ACC112 (cell line): ENCODE measurements around the gene CAT.

Experiments used
- H2AFZ ChIP-seq: fragments of 200-600 bp; sonication (generic); one replicate; pipeline ENCODE4 v1.6.0; 2017; ENCODE audit warnings: antibody characterized with exemption, low read length; ENCODE audit not compliant: unreplicated experiment
- H3K27ac ChIP-seq: fragments of 200-600 bp; sonication (generic); 2 replicates; pipeline ENCODE4 v1.5.1; 2014; ENCODE audit warnings: low read depth, mild to moderate bottlenecking, antibody characterized with exemption, low read length, moderate library complexity
- H3K27me3 ChIP-seq: fragments of 200-600 bp; sonication (generic); 2 replicates; pipeline ENCODE4 v1.6.1; 2014; ENCODE audit warnings: mild to moderate bottlenecking, antibody characterized with exemption, low read length, moderate library complexity, mixed read lengths; ENCODE audit not compliant: insufficient read depth
- H3K36me3 ChIP-seq: fragments of 200-600 bp; sonication (generic); 2 replicates; pipeline ENCODE4 v1.6.1; 2016; ENCODE audit warnings: mild to moderate bottlenecking, antibody characterized with exemption, low read length, moderate library complexity, mixed read lengths; ENCODE audit not compliant: insufficient read depth
- H3K4me1 ChIP-seq: fragments of 200-600 bp; sonication (generic); one replicate; pipeline ENCODE4 v1.6.1; 2016; ENCODE audit warnings: low read length, mixed read lengths; ENCODE audit not compliant: insufficient read depth, unreplicated experiment, control insufficient read depth
- H3K4me3 ChIP-seq: fragments of 200-600 bp; sonication (generic); 2 replicates; pipeline ENCODE4 v1.5.1; 2014; ENCODE audit warnings: mild to moderate bottlenecking, low read depth, low read length
- H3K79me2 ChIP-seq: fragments of 200-600 bp; sonication (generic); one replicate; pipeline ENCODE4 v1.6.0; 2016; ENCODE audit warnings: low read length; ENCODE audit not compliant: control insufficient read depth, unreplicated experiment, insufficient read depth

The CAT gene

DNA sequence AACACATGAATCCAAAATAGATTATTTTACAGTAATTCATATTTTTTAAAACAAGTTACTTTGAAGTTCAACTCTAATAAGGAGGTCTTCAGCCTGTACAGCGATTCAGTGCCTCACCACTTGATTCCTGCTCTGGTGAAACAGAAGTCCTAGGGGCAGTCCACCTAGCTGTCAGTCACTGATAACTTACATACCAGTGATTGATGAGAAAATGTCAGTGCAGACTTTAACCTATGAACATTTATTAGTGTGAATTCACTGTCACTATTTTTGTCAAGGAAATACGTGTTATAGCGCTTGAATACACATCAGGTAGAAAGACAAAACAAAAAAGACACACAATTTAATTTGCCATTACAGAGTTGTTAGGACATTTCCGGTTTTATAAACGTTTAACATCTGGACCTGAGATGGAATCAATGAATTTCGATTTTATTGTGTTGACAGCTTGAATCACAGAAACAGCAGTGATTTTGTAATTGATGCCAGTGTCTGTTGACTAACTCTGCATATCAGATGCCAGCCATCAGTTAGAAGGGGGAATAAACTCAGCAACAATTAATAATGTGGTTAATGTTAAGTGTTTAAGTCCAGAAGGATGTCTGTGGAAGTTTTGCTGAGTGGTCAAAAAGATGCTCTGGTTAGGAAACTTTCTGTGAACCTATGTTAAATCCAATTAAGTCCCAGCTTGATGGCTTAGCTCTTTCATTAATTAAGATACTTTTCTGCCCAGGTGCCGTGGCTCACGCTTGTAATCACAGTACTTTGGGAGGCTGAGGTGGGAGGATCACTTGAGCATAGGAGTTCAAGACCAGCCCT, 40.3 kb downstream of the CAT start:
- Histone ChIP-seq H3K4me1 (peaks cover 6% of the 10 kb centered on the region), H3K79me2 (no peaks in the 10 kb centered on the region), H3K27me3 (no peaks in the 10 kb centered on the region; the same call in 1 of the 2 replicates), H3K36me3 (no peaks in the 10 kb centered on the region), H2AFZ (no peak overlapping the region), H3K4me3 (no peak overlapping the region), H3K27ac (no peak overlapping the region)

DNA sequence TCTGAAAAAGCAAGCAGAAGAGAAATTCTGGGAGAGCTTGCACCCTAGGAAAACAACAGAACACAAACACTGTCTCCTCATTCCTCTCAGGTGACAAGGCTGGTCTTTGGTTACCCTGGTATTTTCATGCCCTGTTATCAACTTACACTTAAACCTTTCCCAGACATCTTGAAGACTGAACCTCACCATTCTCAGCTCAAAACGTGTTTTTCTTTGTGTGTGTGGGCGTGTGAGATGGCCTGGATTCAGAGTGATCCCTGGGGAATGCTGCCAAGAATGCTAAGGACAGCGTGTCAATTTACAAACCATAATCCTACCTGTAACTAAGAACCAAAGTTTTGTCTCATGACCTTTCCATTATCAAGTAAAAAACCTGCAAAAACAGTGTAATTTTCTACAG, 41.6 kb downstream of the CAT start:
- Histone ChIP-seq H3K4me1 (peaks cover 6% of the 10 kb centered on the region), H2AFZ (no peak overlapping the region), H3K27me3 (no peaks in the 10 kb centered on the region; the same call in 1 of the 2 replicates), H3K79me2 (no peaks in the 10 kb centered on the region), H3K27ac (no peak overlapping the region), H3K36me3 (no peaks in the 10 kb centered on the region), H3K4me3 (no peak overlapping the region)

DNA sequence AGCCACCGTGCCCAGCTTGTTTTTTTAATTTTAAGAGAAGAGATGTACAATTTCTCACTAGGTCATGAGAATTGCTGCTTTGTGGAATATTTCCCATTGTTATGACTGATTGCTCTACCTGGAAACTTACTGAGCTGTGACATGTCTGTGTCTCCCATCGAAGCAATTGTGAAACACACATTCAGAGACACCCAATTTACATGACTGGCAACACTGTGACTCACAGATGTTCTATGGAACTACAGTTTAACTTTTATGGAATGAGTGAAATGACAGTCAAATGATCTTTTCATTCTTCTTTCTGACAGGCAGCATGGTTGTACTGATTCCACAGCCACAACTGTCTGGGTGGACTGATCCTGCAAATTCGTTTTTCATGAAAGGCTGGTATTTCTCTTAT, 42.6 kb downstream of the CAT start:
- no peaks in the 10 kb centered on the region for H3K36me3 ChIP-seq
- no peaks in the 10 kb centered on the region for H3K79me2 ChIP-seq
- H3K27ac ChIP-seq = no peak overlapping the region
- H3K4me3 ChIP-seq = no peak overlapping the region
- H3K27me3 ChIP-seq = no peaks in the 10 kb centered on the region; the same call in 1 of the 2 replicates
- no peak overlapping the region for H2AFZ ChIP-seq
- H3K4me1 ChIP-seq = peaks cover 6% of the 10 kb centered on the region

DNA sequence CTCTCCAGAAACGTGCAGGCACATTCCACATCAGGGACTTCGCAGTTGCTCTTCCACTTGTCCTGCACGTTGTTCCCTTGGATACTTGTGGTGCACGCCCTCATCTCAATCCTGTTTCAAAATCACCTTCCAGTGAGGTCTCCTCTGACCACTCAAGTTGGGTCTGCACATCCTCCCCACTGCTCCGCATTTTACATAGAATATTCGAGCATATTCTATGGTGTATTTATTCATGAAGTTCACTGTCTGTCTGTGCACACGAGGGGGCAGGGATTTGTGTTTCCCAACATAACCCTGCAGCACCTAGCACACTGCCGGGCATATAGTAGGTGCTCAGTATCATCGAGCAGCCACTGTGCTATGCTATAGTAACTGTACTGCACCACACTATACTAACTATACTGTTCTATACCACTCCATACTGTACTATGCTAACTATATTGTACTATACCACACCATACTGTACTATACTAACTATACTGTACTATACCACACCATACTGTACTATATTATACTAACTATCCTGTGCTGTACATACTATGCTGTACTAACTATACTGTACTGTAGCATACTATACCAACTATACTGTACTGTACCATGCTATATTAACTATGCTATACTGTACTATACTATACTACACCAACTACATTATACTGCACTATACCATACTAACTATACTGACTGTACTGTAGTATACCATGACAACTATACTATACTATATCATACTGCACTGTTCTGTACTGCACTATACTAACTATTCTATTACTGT, 44.6 kb downstream of the CAT start:
- Histone ChIP-seq H3K27ac (no peak overlapping the region), H3K27me3 (no peaks in the 10 kb centered on the region; the same call in 1 of the 2 replicates), H3K4me1 (peaks cover 6% of the 10 kb centered on the region)

DNA sequence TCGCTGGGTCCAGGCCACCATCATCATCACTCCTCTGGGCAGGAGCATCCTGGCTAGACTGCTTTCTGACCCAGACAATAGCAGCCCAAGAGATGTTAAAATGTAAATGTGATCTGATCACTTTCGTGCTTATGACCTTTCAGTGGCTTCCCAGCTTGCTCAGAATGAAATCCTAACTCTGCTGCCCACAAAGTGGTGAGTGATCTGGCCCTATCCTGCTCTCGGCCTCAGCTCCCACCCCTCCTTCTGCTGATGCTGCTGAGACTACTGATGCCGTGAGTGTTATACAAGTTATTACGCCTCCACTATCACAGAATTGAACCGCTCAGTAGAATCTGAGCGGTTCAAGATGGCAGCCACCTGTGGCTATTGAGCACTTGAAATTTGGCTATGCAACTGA, 48.7 kb downstream of the CAT start:
- Histone ChIP-seq H2AFZ (no peak overlapping the region), H3K79me2 (no peaks in the 10 kb centered on the region), H3K4me3 (no peak overlapping the region)

More for the DNA sequence above, 44.6 kb downstream of the CAT start:
- Histone ChIP-seq H3K36me3 (no peaks in the 10 kb centered on the region), H3K4me3 (no peak overlapping the region), H2AFZ (no peak overlapping the region), H3K79me2 (no peaks in the 10 kb centered on the region)

DNA sequence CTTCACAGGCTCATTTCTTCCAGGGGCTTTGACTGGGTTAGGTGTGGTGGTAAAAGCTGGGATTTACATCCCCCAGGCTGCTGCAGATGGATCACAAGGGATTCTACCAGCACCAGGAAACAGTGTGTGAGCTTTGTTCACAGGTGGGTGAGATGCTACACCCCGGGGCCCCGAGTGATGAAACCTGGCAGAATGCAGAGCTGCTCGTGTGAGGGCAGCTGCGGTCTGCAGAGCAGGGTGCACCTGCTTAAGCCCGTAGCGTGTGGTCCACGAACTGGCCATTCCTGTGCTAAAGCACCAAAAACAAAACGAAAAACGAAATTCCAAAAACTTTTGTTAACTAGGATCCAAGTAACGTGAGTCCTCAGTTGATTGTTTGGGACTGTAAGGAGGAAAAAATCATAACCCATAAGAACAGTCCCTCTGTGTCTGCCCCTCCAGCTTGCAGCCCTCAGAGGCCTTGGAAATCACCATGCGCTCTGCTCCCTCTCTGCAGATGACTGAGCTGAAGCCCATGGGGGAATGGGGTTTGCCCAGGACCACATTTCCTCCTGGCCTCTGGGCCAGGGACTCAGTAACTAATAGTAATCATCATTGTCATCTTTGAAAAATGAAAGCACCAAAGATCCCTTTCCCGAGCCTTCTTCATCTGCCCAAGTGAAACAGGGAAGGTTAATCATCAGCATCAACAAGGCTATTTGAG, 50.3 kb downstream of the CAT start:
- Histone ChIP-seq H3K4me1 (peaks cover 6% of the 10 kb centered on the region), H3K79me2 (no peaks in the 10 kb centered on the region), H3K4me3 (no peak overlapping the region), H2AFZ (no peak overlapping the region), H3K27ac (no peak overlapping the region), H3K36me3 (no peaks in the 10 kb centered on the region), H3K27me3 (peaks cover 6% of the 10 kb centered on the region; the same call in 1 of the 2 replicates)

More for the DNA sequence above, 48.7 kb downstream of the CAT start:
- H3K27me3 ChIP-seq = peaks cover 6% of the 10 kb centered on the region; the same call in 1 of the 2 replicates
- H3K36me3 ChIP-seq = no peaks in the 10 kb centered on the region
- H3K27ac ChIP-seq = no peak overlapping the region
- no peaks in the 10 kb centered on the region for H3K4me1 ChIP-seq

DNA sequence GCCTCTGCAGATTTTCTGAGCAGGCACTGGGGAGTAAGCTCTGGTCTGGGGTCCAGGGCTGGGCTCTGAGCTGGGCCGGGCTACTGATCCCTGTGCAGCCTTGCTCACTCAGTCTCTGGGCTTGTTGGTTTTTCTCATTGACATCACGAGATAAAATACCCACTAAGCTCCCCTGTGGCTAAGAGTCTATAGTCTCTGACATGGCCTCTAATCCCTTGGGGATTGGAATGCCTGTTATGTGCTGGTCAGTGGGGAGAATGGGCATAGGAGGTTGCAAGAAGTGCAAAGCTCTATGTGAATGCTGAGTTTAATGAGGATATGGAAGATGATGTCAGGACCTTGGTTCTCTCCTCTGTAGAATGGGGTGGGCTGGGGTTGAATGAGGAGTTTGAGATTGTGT, 51.6 kb downstream of the CAT start:
- Histone ChIP-seq H3K79me2 (no peaks in the 10 kb centered on the region), H3K27me3 (peaks cover 6% of the 10 kb centered on the region; the same call in 1 of the 2 replicates), H3K4me3 (no peak overlapping the region), H3K4me1 (peaks cover 6% of the 10 kb centered on the region), H3K36me3 (no peaks in the 10 kb centered on the region), H2AFZ (no peak overlapping the region), H3K27ac (no peak overlapping the region)

DNA sequence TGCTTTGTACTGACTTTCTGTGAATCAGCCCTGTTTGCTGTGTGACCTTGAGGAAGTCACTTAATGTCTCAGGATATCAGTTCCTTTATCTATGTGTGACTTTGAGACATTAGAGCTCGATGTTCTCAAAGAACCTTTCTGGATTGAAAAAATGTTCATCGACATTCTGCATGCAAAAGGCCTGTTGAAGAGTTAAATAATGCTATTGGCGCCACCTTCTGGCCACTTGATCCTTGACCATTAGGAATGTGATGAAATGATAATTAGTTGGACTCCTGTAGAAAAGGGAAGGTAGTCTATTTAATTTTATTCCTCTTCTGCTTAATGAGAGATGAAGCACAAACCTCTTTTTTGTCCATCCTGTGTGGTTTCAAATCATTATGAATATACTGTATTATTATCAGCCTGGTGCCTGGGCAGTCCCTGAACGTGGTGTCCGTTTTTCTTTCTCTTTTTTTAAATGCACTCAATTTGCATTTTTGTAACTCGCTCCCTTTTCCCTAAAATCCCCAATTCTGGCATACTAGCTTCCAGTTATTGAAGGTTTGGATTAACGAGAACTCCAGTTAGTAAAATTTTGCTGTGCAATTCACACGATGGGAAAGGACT, 54.2 kb downstream of the CAT start:
- Histone ChIP-seq H3K4me3 (no peak overlapping the region), H3K36me3 (no peaks in the 10 kb centered on the region), H3K4me1 (peaks cover 6% of the 10 kb centered on the region), H3K27me3 (peaks cover 6% of the 10 kb centered on the region; the same call in 1 of the 2 replicates), H2AFZ (no peak overlapping the region), H3K27ac (no peak overlapping the region), H3K79me2 (no peaks in the 10 kb centered on the region)

DNA sequence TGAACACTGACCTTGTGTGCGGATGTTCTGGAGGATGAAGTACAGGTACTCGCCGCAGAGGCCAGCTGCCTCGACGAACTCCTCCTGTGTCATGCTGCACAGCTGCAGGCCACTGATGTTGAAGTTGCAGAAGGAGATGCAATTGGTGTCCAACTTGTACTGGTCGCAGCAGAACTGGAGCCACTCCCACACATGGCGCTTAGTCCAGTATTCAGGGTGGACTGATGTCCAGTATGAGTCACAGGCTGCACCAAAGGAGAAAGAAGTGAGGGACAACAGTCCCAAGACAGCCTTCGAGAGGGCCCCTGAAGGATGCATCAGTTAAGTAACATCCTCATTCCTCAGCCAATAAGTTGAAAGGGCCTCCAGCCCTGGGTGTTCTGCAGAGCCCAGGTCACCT, 54.7 kb downstream of the CAT start:
- no peak overlapping the region for H2AFZ ChIP-seq
- H3K79me2 ChIP-seq = no peaks in the 10 kb centered on the region
- peaks cover 6% of the 10 kb centered on the region for H3K4me1 ChIP-seq
- H3K27me3 ChIP-seq = peaks cover 6% of the 10 kb centered on the region; the same call in 1 of the 2 replicates
- H3K27ac ChIP-seq = no peak overlapping the region
- H3K4me3 ChIP-seq = no peak overlapping the region
- no peaks in the 10 kb centered on the region for H3K36me3 ChIP-seq

DNA sequence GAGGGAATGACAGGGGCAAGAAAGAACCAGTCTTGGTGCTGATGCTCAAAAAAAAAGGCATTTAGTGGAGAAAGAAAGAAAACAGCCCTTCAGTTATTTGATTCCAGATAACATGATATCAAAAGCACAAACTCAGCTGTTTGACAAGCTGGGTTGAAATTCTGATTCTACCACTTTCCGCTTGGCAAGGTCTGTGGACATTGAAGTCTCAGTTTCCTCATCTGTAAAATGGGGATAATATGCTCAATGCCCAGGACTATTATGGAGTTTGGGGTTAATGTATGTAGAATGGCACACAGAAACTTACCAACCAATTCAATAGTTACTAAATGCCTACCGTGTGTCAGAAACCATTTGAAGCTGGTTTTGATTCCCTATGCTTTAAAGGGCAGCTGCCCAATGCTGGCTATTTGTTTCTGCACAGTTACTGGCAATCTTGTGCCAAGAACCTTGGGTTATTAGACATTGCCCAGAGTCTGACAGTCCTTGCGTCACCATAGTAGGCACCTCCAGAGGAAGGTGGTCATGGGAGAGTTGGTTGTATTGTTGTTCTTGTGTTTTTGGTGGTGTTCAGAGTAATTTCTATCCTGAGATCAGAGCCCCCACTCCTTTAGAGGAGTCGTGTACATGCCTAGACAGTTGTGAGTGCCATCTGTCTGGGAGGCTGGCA, 55.3 kb downstream of the CAT start:
- Histone ChIP-seq H3K27ac (no peak overlapping the region), H3K36me3 (no peaks in the 10 kb centered on the region), H3K4me1 (peaks cover 6% of the 10 kb centered on the region), H3K4me3 (no peak overlapping the region), H2AFZ (no peak overlapping the region), H3K27me3 (peaks cover 5% of the 10 kb centered on the region; the same call in 1 of the 2 replicates), H3K79me2 (no peaks in the 10 kb centered on the region)
